LNCaP clone FGC (cell line): ENCODE measurements around the gene PAM16.
A peak's percentile ranks its signal among the peaks of the same experiment; 100 is the strongest.
"Not testable (repeated sequence)": the region's sequence is repeated elsewhere in the genome, so short reads cannot be mapped to it uniquely, and the experiment has no call there.

Source experiments
- DNase-seq: peaks from one replicate; pipeline ENCODE4 v3.0.0-alpha.2; 2011; ENCODE audit warnings: low read depth
- H3K4me3 ChIP-seq: 2 replicates; pipeline ENCODE4 v1.5.1; 2011; ENCODE audit warnings: mild to moderate bottlenecking, low read depth, low read length, control low read depth
- CTCF ChIP-seq: IDR thresholded peaks from 2 replicates; pipeline ENCODE4 v1.5.1; 2012; ENCODE audit warnings: mild to moderate bottlenecking; ENCODE audit not compliant: control insufficient read depth, insufficient read depth; ENCODE audit errors: extremely low read depth

PAM16 gene

GRCh38 chr16:4350787-4351659 lies at the start of gene PAM16:
Gene PAM16, minus strand, starts transcription at chr16:4351321. Its CDS starts 87 bp downstream, at chr16:4351234.
- DNase-seq, result peak; percentile 72
- TF ChIP-seq CTCF, result peak; percentile 10; the same call in 1 of the 2 replicates
- H3K4me3 ChIP-seq, result peak within 1 kb of the TSS; percentile 82

- TF ChIP-seq CTCF, result no peak
- H3K4me3 ChIP-seq, result no peak overlapping the region
- no peak for DNase-seq
Measured at GRCh38 chr16:4399001-4399730, 48.0 kb upstream of the PAM16 start.

- no peak for TF ChIP-seq CTCF
Measured at GRCh38 chr16:4395055-4395726, 44.1 kb upstream of the PAM16 start.

GRCh38 chr16:4393850-4394249 lies 42.7 kb upstream of the PAM16 start:
- not testable (repeated sequence) for H3K4me3 ChIP-seq, DNase-seq

More at GRCh38 chr16:4395055-4395726, 44.1 kb upstream of the PAM16 start:
- DNase-seq, result no peak
- no peak overlapping the region for H3K4me3 ChIP-seq

GRCh38 chr16:4393240-4393600 lies 42.1 kb upstream of the PAM16 start:
- TF ChIP-seq CTCF, result no peak
- no peak overlapping the region for H3K4me3 ChIP-seq
- DNase-seq, result no peak

- no peak overlapping the region for H3K4me3 ChIP-seq
- TF ChIP-seq CTCF, result no peak
- no peak for DNase-seq
Measured at GRCh38 chr16:4392382-4393239, 41.5 kb upstream of the PAM16 start.
